Measurements from ENCODE around the gene HS2ST1.

- TF ChIP-seq CTCF (IDR thresholded peaks at IDR 0.05) = no peak
- no peak for TF ChIP-seq POLR2A (IDR thresholded peaks at IDR 0.05)
Measured at GRCh38 chr1:87100271-87100670, 185.8 kb downstream of the HS2ST1 start.
